Measurements from ENCODE around the gene SEC24D. TPM values are rescaled to one million over a fixed set of nuclear protein-coding genes. Genes with fewer than 3 reads are reported as not detected.

Gene SEC24D
- total and polyA plus RNA-seq, 2 of the 8 experiments (the other 6 are each of a cell fraction or from before 2014, with no cell fraction given), result 28.9 to 91.6 TPM

DNA sequence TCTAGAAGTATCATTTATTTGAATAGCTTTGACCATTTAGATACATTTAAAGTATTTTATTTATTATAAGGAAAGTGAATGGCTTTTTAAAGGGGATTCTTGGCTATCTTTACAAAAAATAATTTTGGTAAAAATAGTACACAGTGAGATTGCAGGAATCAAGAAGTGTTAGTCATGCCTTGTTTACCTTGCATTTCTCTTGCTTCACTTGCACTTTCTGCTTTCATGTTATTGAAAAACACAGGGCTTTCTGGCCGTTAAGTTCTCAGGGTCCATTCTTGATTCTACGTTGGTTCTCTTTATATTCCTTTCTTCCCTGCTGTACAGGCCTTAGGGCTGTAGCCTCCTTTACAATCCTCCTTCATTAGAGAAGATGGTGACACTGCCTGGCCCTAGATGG, 21.8 kb upstream of the SEC24D start (continued):
- TF ChIP-seq TBP (IDR thresholded peaks at IDR 0.05; ENCODE audit: low read depth, low read length) (no peak), SIRT6 (IDR thresholded peaks at IDR 0.05; ENCODE audit: low read length) (no peak), CREB1 (IDR thresholded peaks at IDR 0.05) (no peak), JUN (IDR thresholded peaks at IDR 0.05; ENCODE audit: low read depth, low read length) (no peak)
- TF ChIP-seq, protein P1, sequence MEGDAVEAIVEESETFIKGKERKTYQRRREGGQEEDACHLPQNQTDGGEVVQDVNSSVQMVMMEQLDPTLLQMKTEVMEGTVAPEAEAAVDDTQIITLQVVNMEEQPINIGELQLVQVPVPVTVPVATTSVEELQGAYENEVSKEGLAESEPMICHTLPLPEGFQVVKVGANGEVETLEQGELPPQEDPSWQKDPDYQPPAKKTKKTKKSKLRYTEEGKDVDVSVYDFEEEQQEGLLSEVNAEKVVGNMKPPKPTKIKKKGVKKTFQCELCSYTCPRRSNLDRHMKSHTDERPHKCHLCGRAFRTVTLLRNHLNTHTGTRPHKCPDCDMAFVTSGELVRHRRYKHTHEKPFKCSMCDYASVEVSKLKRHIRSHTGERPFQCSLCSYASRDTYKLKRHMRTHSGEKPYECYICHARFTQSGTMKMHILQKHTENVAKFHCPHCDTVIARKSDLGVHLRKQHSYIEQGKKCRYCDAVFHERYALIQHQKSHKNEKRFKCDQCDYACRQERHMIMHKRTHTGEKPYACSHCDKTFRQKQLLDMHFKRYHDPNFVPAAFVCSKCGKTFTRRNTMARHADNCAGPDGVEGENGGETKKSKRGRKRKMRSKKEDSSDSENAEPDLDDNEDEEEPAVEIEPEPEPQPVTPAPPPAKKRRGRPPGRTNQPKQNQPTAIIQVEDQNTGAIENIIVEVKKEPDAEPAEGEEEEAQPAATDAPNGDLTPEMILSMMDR (IDR thresholded peaks at IDR 0.05; ENCODE audit: control extremely low read depth in 1 of 3, insufficient read depth in 1 of 3, low read depth in 1 of 3, low read length in 3 of 3), result no peak
- TF ChIP-seq, protein P2, sequence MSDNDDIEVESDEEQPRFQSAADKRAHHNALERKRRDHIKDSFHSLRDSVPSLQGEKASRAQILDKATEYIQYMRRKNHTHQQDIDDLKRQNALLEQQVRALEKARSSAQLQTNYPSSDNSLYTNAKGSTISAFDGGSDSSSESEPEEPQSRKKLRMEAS (IDR thresholded peaks at IDR 0.05), result no peak
